ENCODE data around the gene PLSCR3. TPM values are rescaled to one million over a fixed set of nuclear protein-coding genes. Genes with fewer than 3 reads are reported as not detected.
A peak's percentile ranks its signal among the peaks of the same experiment; 100 is the strongest.

Gene PLSCR3
- total RNA-seq, 1 experiment from 2014 or later: 31.5 TPM

DNA sequence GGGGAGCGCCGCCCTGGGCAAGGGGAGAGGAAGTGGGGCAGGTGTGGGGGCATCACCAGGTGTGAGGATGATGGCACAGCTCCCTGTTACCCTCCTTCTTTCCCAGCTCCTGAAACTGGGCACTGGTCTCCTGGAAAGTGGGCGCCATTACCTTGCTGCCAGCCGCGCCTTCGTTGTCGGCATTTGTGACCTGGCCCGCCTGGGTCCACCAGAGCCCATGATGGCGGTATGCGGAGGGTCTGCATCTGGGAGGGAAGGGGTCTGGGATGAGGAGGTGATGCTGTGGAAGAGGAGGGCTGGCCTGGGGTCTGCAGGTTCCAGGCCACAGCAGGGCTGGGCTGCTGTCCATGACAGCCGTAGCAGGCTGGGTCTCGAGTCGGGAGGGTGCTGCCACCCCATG, 52.5 kb downstream of the PLSCR3 start:
- Histone ChIP-seq H3K4ac (ENCODE audit: low read depth, low read length) (no peak overlapping the region), H3K27me3 (ENCODE audit: insufficient read depth, low read length) (no peaks in the 10 kb centered on the region), H4K8ac (replicated peaks; ENCODE audit: insufficient read length, low read depth, low read length) (no peak overlapping the region), H3K4me1 (ENCODE audit: insufficient read depth, low read length) (peaks cover 4% of the 10 kb centered on the region; the same call in 1 of the 2 replicates), H3K79me2 (ENCODE audit: insufficient read depth, low read length) (no peaks in the 10 kb centered on the region), H2BK12ac (ENCODE audit: insufficient read length, low read depth, low read length) (no peak overlapping the region), H3K79me1 (ENCODE audit: insufficient read depth, low read depth, low read length, poor library complexity, severe bottlenecking) (no peaks in the 10 kb centered on the region), H3K9me3 (ENCODE audit: control insufficient read depth, low read depth, low read length) (no peaks in the 10 kb centered on the region), H3K23ac (ENCODE audit: insufficient read length, low read depth, low read length) (no peak overlapping the region), H2BK20ac (ENCODE audit: low read depth, low read length, poor library complexity, severe bottlenecking) (no peak overlapping the region), H4K5ac (ENCODE audit: insufficient read length, low read depth, low read length) (no peak overlapping the region), H2BK15ac (ENCODE audit: low read depth, low read length) (no peak overlapping the region), H2BK120ac (ENCODE audit: low read depth, low read length, poor library complexity, severe bottlenecking) (no peak overlapping the region), H2BK5ac (ENCODE audit: insufficient read length, low read length) (no peak overlapping the region), H3K9ac (ENCODE audit: extremely low read depth, insufficient read length, low read length) (no peak overlapping the region), H2AK5ac (ENCODE audit: insufficient read length, low read length) (no peak overlapping the region), H4K20me1 (ENCODE audit: control insufficient read depth, insufficient read depth, insufficient read length) (no peaks in the 10 kb centered on the region), H4K91ac (ENCODE audit: insufficient read length, low read depth, low read length) (no peak overlapping the region), H3K56ac (ENCODE audit: insufficient read length, low read depth, low read length) (no peak overlapping the region), H3K27ac (ENCODE audit: insufficient read length, low read depth, low read length) (no peak overlapping the region), H3K4me2 (ENCODE audit: insufficient read depth, insufficient read length, low read length) (no peak overlapping the region), H3T11ph (ENCODE audit: low read length) (no peak overlapping the region), H3K23me2 (ENCODE audit: insufficient read length, low read depth, low read length, poor library complexity, severe bottlenecking) (no peaks in the 10 kb centered on the region), H3K14ac (ENCODE audit: insufficient read depth, low read length) (no peak overlapping the region), H3K18ac (ENCODE audit: insufficient read length, low read depth, low read length) (no peak overlapping the region), H2AFZ (ENCODE audit: low read length) (no peak overlapping the region)
- Mint-ChIP-seq H3K27ac (peak overlapping the region in 1 of 3 experiments; percentile 87; a peak in 1 of 7 replicates), H3K9me3 (no peaks in the 10 kb centered on the region), H3K4me1 (peaks cover 6 to 10% of the 10 kb centered on the region in 2 experiments), H3K27me3 (ENCODE audit: low read depth) (no peaks in the 10 kb centered on the region; the same call in 1 of the 2 replicates), H3K4me3 (no peak overlapping the region), H3K36me3 (ENCODE audit: insufficient read depth in 1 of 3, low read depth in 3 of 3) (peaks cover 0 to 2% (median 0%) of the 10 kb centered on the region in 3 experiments; a peak in 2 of 7 replicates)
- TF ChIP-seq, protein P1, sequence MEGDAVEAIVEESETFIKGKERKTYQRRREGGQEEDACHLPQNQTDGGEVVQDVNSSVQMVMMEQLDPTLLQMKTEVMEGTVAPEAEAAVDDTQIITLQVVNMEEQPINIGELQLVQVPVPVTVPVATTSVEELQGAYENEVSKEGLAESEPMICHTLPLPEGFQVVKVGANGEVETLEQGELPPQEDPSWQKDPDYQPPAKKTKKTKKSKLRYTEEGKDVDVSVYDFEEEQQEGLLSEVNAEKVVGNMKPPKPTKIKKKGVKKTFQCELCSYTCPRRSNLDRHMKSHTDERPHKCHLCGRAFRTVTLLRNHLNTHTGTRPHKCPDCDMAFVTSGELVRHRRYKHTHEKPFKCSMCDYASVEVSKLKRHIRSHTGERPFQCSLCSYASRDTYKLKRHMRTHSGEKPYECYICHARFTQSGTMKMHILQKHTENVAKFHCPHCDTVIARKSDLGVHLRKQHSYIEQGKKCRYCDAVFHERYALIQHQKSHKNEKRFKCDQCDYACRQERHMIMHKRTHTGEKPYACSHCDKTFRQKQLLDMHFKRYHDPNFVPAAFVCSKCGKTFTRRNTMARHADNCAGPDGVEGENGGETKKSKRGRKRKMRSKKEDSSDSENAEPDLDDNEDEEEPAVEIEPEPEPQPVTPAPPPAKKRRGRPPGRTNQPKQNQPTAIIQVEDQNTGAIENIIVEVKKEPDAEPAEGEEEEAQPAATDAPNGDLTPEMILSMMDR (conservative IDR thresholded peaks at IDR 0.05): no peak
- no peak for DNase-seq
- no CpG with 5 or more reads among the region's 13 CpGs for WGBS (ENCODE audit: extremely low coverage, insufficient read length, low lambda C conversion rate)

All from H9 (cell line).